ENCODE measurements around the gene SLC35B3.

DNA sequence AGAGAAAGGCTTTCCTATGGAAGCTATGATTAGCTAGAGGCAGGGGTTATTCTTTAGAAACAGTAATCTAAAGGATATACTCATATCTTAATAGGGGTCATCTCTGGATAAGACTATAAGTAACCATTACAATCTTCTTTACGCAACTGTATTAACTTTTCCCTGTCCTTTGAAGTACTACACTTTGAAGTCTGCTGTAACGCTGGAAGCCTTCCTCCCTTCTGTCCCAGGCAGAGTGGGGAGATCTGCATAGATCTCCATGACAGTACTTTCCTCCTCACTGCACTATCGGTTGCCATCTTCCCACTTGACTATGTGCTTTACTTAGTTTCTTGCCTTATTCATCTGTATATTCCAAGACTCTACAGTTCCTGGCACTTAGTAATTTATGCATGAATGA, 20.1 kb downstream of the SLC35B3 start:
- no peak for TF ChIP-seq EZH2 (IDR thresholded peaks at IDR 0.05; ENCODE audit: borderline replicate concordance, low read depth, low read length, poor library complexity, severe bottlenecking)
- TF ChIP-seq, protein P1, sequence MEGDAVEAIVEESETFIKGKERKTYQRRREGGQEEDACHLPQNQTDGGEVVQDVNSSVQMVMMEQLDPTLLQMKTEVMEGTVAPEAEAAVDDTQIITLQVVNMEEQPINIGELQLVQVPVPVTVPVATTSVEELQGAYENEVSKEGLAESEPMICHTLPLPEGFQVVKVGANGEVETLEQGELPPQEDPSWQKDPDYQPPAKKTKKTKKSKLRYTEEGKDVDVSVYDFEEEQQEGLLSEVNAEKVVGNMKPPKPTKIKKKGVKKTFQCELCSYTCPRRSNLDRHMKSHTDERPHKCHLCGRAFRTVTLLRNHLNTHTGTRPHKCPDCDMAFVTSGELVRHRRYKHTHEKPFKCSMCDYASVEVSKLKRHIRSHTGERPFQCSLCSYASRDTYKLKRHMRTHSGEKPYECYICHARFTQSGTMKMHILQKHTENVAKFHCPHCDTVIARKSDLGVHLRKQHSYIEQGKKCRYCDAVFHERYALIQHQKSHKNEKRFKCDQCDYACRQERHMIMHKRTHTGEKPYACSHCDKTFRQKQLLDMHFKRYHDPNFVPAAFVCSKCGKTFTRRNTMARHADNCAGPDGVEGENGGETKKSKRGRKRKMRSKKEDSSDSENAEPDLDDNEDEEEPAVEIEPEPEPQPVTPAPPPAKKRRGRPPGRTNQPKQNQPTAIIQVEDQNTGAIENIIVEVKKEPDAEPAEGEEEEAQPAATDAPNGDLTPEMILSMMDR (conservative IDR thresholded peaks at IDR 0.05; ENCODE audit: low read depth, low read length), result no peak

All from A673 (cell line).